22Rv1 (cell line): ENCODE results near the gene IL4R.

ENCODE experiments used
- H3K27ac ChIP-seq: fragments of 450-650 bp; 2 replicates; pipeline ENCODE4 v1.5.1; 2017
- ZFX ChIP-seq: fragments of 450-650 bp; IDR thresholded peaks from 2 replicates; pipeline ENCODE4 v1.6.1; 2017; ENCODE audit warnings: antibody characterized with exemption, borderline replicate concordance
- TF ChIP-seq, protein P1 (sequence below): fragments of 450-650 bp; IDR thresholded peaks from 2 replicates; pipeline ENCODE4 v1.5.1; 2017; ENCODE audit warnings: mild to moderate bottlenecking

IL4R gene

DNA sequence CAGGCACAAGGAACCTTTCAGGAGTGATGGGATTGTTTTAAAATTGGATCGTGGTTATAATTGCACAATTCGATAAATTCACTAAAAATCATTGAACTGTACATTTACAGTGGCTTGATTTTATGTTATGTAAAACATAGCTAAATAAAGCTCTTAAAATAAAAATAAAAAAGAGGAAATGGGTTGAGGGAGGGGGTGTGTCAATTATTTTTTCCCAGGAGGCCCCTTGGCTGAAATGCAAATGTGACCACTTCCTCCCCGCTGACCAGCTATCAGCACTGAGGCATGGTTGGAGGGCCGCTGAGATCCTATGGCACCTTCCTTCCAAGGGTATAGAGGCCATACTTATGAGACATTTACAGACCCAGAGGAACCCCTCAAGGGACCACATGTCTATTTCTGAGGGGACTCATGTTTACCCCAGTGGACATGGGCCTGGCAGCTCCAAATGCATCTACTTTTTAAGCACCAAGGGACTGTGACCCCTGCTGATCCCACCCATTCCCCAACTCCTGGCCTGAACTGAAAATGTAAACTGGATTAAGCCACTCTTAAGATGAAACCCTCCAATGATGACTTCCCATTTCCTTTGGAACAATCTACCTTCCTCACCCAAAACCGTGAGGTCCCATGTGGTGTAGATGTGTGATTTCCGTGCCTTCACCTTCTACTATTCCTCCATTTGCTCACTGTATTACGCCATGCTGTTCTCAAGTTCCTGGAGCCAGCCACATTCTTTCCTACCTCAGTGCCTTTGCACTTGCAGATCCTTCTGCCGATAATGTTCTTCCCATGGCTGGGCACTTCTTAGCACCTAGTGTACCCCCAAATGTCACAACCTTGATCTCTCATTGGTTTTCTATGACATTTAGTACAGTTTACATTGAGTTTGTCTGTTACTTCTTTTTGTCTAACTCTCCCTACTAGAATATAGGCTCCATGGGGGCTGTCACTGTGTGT, 85.4 kb downstream of the IL4R start:
- H3K27ac ChIP-seq: no peak overlapping the region
- TF ChIP-seq, protein P1, sequence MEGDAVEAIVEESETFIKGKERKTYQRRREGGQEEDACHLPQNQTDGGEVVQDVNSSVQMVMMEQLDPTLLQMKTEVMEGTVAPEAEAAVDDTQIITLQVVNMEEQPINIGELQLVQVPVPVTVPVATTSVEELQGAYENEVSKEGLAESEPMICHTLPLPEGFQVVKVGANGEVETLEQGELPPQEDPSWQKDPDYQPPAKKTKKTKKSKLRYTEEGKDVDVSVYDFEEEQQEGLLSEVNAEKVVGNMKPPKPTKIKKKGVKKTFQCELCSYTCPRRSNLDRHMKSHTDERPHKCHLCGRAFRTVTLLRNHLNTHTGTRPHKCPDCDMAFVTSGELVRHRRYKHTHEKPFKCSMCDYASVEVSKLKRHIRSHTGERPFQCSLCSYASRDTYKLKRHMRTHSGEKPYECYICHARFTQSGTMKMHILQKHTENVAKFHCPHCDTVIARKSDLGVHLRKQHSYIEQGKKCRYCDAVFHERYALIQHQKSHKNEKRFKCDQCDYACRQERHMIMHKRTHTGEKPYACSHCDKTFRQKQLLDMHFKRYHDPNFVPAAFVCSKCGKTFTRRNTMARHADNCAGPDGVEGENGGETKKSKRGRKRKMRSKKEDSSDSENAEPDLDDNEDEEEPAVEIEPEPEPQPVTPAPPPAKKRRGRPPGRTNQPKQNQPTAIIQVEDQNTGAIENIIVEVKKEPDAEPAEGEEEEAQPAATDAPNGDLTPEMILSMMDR: no peak

DNA sequence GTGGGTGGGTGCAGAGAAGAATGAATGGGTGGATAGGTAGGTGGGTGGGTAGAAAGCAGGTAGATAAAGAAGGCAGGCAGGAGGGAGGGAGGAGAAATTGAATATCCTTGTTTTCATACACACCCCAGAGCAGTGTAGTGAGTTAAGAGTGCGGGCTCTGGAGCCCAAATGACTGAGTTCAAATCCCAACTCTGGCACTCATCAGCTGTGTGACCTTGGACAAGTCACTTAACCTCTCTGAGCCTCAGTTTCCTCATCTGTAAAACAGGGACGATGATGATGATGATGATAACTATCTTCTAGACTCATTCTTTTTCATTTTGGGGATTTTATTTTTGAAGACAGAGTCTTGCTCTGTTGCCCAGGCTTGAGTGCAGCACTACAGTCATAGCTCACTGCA, 86.2 kb downstream of the IL4R start:
- no peak overlapping the region for H3K27ac ChIP-seq

DNA sequence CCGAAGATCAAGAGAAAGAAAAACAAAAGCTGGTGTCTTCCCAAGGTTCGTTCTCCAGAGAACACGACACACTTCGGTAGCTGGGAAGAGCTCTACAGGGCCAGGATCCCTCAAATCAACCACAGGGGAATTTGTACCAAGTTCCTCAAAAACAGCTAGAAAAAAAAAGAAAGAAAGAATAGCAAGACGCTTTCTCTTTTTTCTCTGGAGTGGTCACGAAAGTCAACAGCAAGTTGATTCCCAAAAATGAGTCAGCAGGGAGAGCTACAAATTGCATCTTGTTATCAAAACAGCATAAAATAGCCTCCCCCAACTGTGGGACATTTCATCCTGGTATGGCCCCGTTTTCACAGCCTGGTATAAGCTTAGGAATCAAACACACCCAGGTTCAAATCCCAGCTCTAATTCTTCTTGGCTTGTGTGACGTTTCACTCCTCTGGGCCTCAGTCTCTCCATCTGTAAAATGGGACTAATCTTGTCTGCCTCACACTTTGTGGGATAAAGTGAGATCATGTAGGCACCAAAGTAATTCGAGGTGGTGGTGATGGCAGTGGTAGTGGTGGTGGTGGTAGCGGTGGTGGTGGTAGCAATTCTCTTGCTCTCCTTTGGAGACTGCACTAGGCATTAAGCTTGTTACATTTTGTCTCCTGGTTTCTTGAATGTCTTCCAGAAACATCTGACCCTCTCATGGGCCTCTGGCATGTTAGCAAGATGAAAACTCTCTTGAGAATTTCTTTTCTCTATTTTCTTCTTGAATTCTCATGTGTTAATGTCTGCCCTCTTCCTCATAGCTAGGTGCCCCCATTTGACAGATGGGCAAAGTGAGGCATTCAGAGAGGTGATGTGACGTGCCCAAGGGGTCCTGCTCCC, 87.2 kb downstream of the IL4R start:
- no peak overlapping the region for H3K27ac ChIP-seq
- no peak for TF ChIP-seq ZFX
- TF ChIP-seq, protein P1: no peak

More for the DNA sequence above, 86.2 kb downstream of the IL4R start:
- TF ChIP-seq, protein P1: no peak
- no peak for TF ChIP-seq ZFX

DNA sequence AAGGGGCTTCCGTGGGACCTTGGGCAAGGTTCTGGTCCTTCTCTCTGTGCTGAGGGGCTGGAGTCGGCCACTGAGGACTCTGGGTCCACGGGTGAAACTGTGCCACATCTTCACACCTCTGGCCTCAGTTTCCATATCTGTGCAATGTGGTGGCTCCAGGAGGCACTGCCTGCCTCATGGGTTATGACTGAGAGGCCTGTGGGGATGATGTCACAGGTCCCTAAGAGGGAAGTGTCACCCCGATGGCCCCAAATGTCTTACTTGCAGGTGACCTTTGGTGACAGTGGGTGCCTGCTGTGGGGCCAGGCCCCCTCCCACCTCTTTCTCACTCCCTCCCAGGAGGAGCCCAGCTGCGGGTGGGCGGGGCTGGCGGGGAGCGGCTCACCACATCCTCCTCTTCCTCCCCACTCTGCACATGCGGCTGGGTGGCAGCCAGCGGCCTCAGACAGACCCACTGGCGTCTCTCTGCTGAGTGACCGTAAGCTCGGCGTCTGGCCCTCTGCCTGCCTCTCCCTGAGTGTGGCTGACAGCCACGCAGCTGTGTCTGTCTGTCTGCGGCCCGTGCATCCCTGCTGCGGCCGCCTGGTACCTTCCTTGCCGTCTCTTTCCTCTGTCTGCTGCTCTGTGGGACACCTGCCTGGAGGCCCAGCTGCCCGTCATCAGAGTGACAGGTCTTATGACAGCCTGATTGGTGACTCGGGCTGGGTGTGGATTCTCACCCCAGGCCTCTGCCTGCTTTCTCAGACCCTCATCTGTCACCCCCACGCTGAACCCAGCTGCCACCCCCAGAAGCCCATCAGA, 88.2 kb downstream of the IL4R start, which contains the start of gene IL21R:
TSS of gene IL21R (plus strand) at position 407 of the 801 bp plus-strand sequence. CDS start 27,898 bp downstream, outside the sequence.
- TF ChIP-seq, protein P1: no peak
- TF ChIP-seq ZFX: no peak
- H3K27ac ChIP-seq: no peak within 1 kb of the TSS

DNA sequence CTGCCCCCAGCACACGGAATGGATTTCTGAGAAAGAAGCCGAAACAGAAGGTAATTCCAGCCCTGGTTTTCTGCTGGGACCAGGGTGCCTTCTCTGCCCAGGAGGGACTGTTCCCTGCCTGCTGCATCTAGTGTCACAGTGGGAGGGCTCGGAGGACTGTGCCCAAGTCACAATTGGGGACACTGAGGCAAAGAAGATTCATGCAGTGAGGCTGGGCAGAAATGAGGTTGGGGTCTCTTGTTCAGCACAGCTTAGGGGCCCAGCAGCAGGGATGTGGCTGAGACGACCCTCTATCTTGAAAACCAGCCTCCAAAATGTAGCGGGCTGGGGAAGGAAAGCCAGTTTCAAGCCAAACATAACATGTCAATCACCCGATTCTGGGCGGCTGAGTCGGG, 88.8 kb downstream of the IL4R start:
- no peak for TF ChIP-seq ZFX
- TF ChIP-seq, protein P1: no peak
- H3K27ac ChIP-seq: no peak overlapping the region

DNA sequence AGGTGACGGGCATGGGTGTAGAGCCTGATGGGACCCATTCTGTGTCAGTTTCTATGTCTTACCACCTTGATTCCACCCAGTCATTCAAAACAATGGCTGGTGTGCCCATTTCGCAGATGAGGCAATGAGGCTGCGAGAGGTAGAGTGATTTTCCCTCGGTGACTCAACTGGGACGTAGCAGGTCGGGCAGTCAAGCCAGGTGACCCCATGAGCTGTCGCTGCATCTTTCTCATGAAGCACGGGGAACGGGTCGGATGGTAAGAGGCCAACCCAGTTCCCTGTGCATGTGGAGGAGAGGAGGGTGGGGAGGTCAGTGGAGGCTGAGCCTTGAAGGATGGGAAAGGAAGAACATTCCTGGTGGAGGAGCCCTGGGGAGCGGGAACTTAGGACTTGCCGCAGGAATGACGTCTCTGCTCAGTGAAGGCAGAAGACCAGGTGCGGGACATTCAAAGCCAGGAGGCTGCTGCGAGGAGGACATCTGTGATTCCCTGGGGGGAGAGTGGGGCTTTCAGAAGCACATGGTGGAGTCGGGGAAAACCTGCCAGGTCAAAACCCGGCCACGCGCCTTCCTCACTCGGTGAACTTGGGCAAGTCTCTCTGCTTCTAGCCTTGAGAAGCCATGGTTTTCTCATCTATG, 89.3 kb downstream of the IL4R start:
- no peak overlapping the region for H3K27ac ChIP-seq
- TF ChIP-seq, protein P1: no peak
- no peak for TF ChIP-seq ZFX
